ENCODE measurements around the gene HNRNPC. TPM values are rescaled to one million over a fixed set of nuclear protein-coding genes. Genes with fewer than 3 reads are reported as not detected.

HNRNPC gene
- total and polyA plus RNA-seq, 9 of the 15 experiments (the other 6 are each of a cell fraction or from before 2014, with no cell fraction given), result 679 to 1,557 (median 1,191) TPM

- TF ChIP-seq MYC (IDR thresholded peaks at IDR 0.05; ENCODE audit: low read depth, low read length) (no peak), MYC (CRISPR knock-in tag; IDR thresholded peaks at IDR 0.05; ENCODE audit: borderline replicate concordance, low read depth) (no peak), ZBTB7A (IDR thresholded peaks at IDR 0.05; ENCODE audit: borderline replicate concordance, control insufficient read depth, low read depth, low read length) (no peak), ZNF311 (CRISPR knock-in tag; IDR thresholded peaks at IDR 0.05) (no peak), NUFIP1 (IDR thresholded peaks at IDR 0.05; ENCODE audit: partially characterized antibody) (no peak), RBM15 (IDR thresholded peaks at IDR 0.05; ENCODE audit: insufficient read depth, low read length) (no peak), ZNF445 (CRISPR knock-in tag; IDR thresholded peaks at IDR 0.05; ENCODE audit: low read depth) (no peak), ZNF695 (CRISPR knock-in tag; IDR thresholded peaks at IDR 0.05) (no peak), ZNF830 (CRISPR knock-in tag; IDR thresholded peaks at IDR 0.05) (no peak), LEF1 (IDR thresholded peaks at IDR 0.05) (no peak), PRDM10 (IDR thresholded peaks at IDR 0.05; ENCODE audit: partially characterized antibody) (peak; percentile 85), NR0B1 (IDR thresholded peaks at IDR 0.05; ENCODE audit: partially characterized antibody) (no peak), MED1 (CRISPR knock-in tag; IDR thresholded peaks at IDR 0.05; ENCODE audit: borderline replicate concordance) (no peak), MEF2D (tag; conservative IDR thresholded peaks at IDR 0.05; ENCODE audit: low read depth) (no peak), ZNF146 (CRISPR knock-in tag; IDR thresholded peaks at IDR 0.05; ENCODE audit: unreplicated experiment) (no peak), EHMT2 (IDR thresholded peaks at IDR 0.05) (no peak)
These were observed 35.7 kb downstream of the HNRNPC start (continued) for GRCh38 chr14:21233457-21234076.
